ENCODE data around the gene RAB3IL1. TPM values are rescaled to one million over a fixed set of nuclear protein-coding genes. Genes with fewer than 3 reads are reported as not detected.

The RAB3IL1 gene
- total RNA-seq, 2 experiments from 2014 or later: not detected

DNA sequence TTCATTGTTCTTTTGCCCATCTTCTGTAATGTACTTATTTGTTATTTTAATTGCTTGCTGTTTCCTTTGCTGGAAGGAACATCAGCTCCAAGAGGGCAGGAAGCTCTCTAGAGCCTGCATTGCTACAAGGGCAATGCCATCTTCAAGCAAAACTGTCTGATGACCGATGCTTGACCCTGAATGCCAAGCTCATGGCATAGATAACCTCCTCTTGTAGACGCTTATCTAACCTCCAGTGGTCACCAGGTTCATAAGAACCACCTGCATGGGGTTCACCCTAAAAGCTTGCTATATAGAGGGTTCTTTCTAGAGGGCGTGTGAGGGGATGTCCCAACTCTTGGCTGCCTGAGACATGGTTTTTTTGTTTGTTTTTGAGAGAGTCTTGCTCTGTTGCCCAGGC, 42.5 kb downstream of the RAB3IL1 start:
- H3K9me3 ChIP-seq (ENCODE audit: control insufficient read depth in 1 of 2, insufficient read depth in 1 of 2, low read length in 2 of 2): no peaks in the 10 kb centered on the region
- H3K9me3 Mint-ChIP-seq: no peaks in the 10 kb centered on the region
- no peak for ATAC-seq (ENCODE audit: poor library complexity)
- POLR2A ChIA-PET: no interaction called here
- no peak overlapping the region for H3K4me3 Mint-ChIP-seq
- H3K27me3 ChIP-seq (ENCODE audit: control insufficient read depth in 1 of 2, insufficient read depth in 2 of 2, low read length in 2 of 2): no peaks in the 10 kb centered on the region
- TF ChIP-seq, protein P1, sequence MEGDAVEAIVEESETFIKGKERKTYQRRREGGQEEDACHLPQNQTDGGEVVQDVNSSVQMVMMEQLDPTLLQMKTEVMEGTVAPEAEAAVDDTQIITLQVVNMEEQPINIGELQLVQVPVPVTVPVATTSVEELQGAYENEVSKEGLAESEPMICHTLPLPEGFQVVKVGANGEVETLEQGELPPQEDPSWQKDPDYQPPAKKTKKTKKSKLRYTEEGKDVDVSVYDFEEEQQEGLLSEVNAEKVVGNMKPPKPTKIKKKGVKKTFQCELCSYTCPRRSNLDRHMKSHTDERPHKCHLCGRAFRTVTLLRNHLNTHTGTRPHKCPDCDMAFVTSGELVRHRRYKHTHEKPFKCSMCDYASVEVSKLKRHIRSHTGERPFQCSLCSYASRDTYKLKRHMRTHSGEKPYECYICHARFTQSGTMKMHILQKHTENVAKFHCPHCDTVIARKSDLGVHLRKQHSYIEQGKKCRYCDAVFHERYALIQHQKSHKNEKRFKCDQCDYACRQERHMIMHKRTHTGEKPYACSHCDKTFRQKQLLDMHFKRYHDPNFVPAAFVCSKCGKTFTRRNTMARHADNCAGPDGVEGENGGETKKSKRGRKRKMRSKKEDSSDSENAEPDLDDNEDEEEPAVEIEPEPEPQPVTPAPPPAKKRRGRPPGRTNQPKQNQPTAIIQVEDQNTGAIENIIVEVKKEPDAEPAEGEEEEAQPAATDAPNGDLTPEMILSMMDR (IDR thresholded peaks at IDR 0.05): no peak
- no peak for DNase-seq
- peaks cover 7% of the 10 kb centered on the region for H3K4me1 ChIP-seq (ENCODE audit: insufficient read depth, low read length)
- CTCF ChIA-PET: interaction anchor here (2.1 kb wide), 1 partner anchor 233 kb away, joined by 4 read pairs; no protein-coding TSS in a partner anchor
- intact Hi-C loops (cut with DNase I, micrococcal nuclease): loop anchor here in 1 of 2 experiments (10.0 kb wide), 1 partner anchor 440 kb away; no protein-coding TSS in a partner anchor
- no peak overlapping the region for H3K27ac Mint-ChIP-seq
- no peaks in the 10 kb centered on the region for H3K36me3 Mint-ChIP-seq (ENCODE audit: low read depth)
- H3K27ac ChIP-seq (ENCODE audit: low read depth in 1 of 2, low read length in 2 of 2): no peak overlapping the region
- peaks cover 7% of the 10 kb centered on the region for H3K27me3 Mint-ChIP-seq
- H3K36me3 ChIP-seq (ENCODE audit: insufficient read depth, low read length): no peaks in the 10 kb centered on the region
- H3K4me3 ChIP-seq (ENCODE audit: low read length): no peak overlapping the region
- H3K4me1 Mint-ChIP-seq (ENCODE audit: low read depth): peaks cover 5% of the 10 kb centered on the region

DNA sequence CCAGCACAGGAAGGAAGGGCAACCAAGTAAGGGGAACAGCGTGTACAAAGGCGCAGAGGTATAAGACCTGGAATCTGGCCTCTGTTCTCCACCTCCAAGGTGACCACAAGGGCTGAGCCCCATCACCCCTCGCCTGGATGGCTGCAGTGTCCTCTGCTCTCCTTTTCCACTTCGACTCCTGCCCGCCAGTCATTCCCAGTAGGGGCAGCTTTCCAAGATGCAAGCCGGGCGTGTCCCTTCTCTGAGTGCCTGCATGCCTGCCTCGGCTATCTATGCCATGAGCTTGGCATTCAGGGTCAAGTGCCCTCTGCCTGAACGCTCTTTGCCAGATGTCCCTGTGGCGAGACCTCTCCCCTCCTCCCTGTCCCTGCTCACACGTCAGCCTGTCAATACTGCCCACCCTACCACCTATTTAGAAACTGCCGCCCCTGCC, 43.0 kb downstream of the RAB3IL1 start:
- POLR2A ChIA-PET: no interaction called here
- ATAC-seq (ENCODE audit: poor library complexity) (no peak), DNase-seq (no peak)
- H3K4me1 Mint-ChIP-seq (ENCODE audit: low read depth): peaks cover 5% of the 10 kb centered on the region
- H3K9me3 Mint-ChIP-seq: no peaks in the 10 kb centered on the region
- H3K27ac Mint-ChIP-seq: no peak overlapping the region
- intact Hi-C loops (cut with DNase I, micrococcal nuclease): loop anchor here in 1 of 2 experiments (10.0 kb wide), 1 partner anchor 440 kb away; no protein-coding TSS in a partner anchor
- TF ChIP-seq, protein P1 (IDR thresholded peaks at IDR 0.05): no peak
- Histone ChIP-seq H3K4me1 (ENCODE audit: insufficient read depth, low read length) (peaks cover 7% of the 10 kb centered on the region), H3K36me3 (ENCODE audit: insufficient read depth, low read length) (no peaks in the 10 kb centered on the region), H3K27me3 (ENCODE audit: control insufficient read depth in 1 of 2, insufficient read depth in 2 of 2, low read length in 2 of 2) (no peaks in the 10 kb centered on the region), H3K4me3 (ENCODE audit: low read length) (no peak overlapping the region), H3K27ac (ENCODE audit: low read depth in 1 of 2, low read length in 2 of 2) (no peak overlapping the region), H3K9me3 (ENCODE audit: control insufficient read depth in 1 of 2, insufficient read depth in 1 of 2, low read length in 2 of 2) (no peaks in the 10 kb centered on the region)
- peaks cover 7% of the 10 kb centered on the region for H3K27me3 Mint-ChIP-seq
- no peak overlapping the region for H3K4me3 Mint-ChIP-seq
- CTCF ChIA-PET: interaction anchor here (1.3 to 2.1 kb wide), 2 partner anchors 23 to 233 kb away, joined by 3 to 4 read pairs; no protein-coding TSS in a partner anchor
- no peaks in the 10 kb centered on the region for H3K36me3 Mint-ChIP-seq (ENCODE audit: low read depth)

DNA sequence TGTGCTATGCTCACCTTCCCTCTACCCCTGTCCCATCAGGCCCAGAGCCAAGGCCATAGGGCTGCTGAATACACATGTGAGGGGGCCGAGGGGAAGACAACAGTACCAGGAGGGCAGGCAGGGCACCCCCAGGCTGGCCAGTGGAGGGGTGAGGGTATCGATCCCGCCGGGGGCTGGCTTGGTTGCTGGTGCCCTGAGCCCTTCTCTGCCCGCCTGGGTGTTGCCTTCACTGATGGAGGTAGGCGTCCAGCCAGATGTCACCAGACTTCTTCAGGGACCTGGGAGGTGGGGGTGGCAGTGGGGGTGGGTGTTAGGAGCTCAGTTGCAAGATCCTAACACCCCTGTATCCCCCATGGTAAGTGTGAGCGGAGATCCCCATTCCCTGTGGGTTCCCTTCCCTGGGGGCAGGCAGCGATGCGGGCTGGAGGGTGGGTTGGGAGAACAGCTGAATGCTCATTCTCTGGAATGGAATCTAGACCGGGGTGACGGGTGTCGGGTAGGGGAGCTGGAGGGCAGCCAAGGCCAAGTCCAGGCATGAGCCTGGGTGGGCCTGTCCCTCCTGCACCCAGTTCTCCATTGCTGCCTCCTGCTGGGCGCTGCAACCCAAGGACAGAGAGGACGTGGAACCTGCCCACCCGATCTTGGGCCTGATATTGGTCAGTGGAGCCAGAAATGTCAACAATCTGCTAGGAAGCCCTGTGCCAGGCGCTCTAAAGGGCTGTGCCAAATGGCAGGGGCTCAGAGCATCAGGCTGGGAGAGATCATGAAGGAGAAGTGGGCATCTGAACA, 43.6 kb downstream of the RAB3IL1 start:
- ChIA-PET POLR2A (no interaction called here), CTCF (interaction anchor here (0.8 to 2.1 kb wide), 5 partner anchors 24 to 234 kb away, joined by 3 to 4 read pairs (median 3); no protein-coding TSS in a partner anchor)
- intact Hi-C loops (cut with DNase I, micrococcal nuclease): loop anchor here in 1 of 2 experiments (10.0 kb wide), 1 partner anchor 441 kb away; no protein-coding TSS in a partner anchor
- Mint-ChIP-seq H3K36me3 (ENCODE audit: low read depth) (no peaks in the 10 kb centered on the region), H3K27me3 (peaks cover 7% of the 10 kb centered on the region), H3K9me3 (no peaks in the 10 kb centered on the region), H3K4me3 (no peak overlapping the region), H3K27ac (no peak overlapping the region), H3K4me1 (ENCODE audit: low read depth) (peaks cover 5% of the 10 kb centered on the region)
- H3K9me3 ChIP-seq (ENCODE audit: control insufficient read depth in 1 of 2, insufficient read depth in 1 of 2, low read length in 2 of 2): no peaks in the 10 kb centered on the region
- H3K27ac ChIP-seq (ENCODE audit: low read depth in 1 of 2, low read length in 2 of 2): no peak overlapping the region
- H3K4me1 ChIP-seq (ENCODE audit: insufficient read depth, low read length): peaks cover 7% of the 10 kb centered on the region
- DNase-seq (no peak), ATAC-seq (ENCODE audit: poor library complexity) (no peak)
- H3K36me3 ChIP-seq (ENCODE audit: insufficient read depth, low read length): no peaks in the 10 kb centered on the region
- no peak overlapping the region for H3K4me3 ChIP-seq (ENCODE audit: low read length)
- no peaks in the 10 kb centered on the region for H3K27me3 ChIP-seq (ENCODE audit: control insufficient read depth in 1 of 2, insufficient read depth in 2 of 2, low read length in 2 of 2)
- TF ChIP-seq, protein P1 (IDR thresholded peaks at IDR 0.05): no peak
